ENCODE data around the gene TRAPPC8.

Gene TRAPPC8

GRCh38 chr18:31941010-31941809 lies 1.7 kb downstream of the TRAPPC8 start:
- TF ChIP-seq TAF1 (IDR thresholded peaks at IDR 0.05; ENCODE audit: borderline replicate concordance, insufficient read depth, low read length) (no peak), FOXP2 (optimal IDR thresholded peaks at IDR 0.05; ENCODE audit: borderline replicate concordance, extremely low read depth, extremely low read length, insufficient read depth) (no peak), POLR2AphosphoS5 (IDR thresholded peaks at IDR 0.05; ENCODE audit: low read depth, low read length) (no peak), REST (IDR thresholded peaks at IDR 0.05; ENCODE audit: insufficient read depth in 1 of 2, low read depth in 2 of 2, low read length in 2 of 2) (no peak), SIN3A (IDR thresholded peaks at IDR 0.05; ENCODE audit: borderline replicate concordance, insufficient read depth, low read length) (no peak)

DNA sequence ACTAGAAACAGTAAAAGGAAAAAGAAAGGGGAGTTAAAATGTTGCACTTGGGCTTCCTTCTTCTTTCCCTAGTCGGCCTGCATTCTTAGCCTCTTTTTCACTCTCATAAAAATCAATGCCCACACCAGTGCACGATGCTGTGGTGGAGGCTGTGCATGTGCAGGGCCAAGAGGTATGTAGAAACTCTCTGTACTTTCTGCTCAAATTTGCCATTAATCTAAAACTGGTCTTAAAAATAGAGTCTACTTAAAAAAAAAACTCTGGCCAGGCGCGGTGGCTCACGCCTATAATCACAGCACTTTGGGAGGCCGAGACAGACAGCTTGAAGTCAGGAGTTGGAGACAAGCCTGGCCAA lies 11.1 kb downstream of the TRAPPC8 start:
- no peak for TF ChIP-seq TAF1 (IDR thresholded peaks at IDR 0.05; ENCODE audit: borderline replicate concordance, insufficient read depth, low read length)
- no peak for TF ChIP-seq SIN3A (IDR thresholded peaks at IDR 0.05; ENCODE audit: borderline replicate concordance, insufficient read depth, low read length)
- TF ChIP-seq POLR2AphosphoS5 (IDR thresholded peaks at IDR 0.05; ENCODE audit: low read depth, low read length): no peak
- no peak for TF ChIP-seq FOXP2 (optimal IDR thresholded peaks at IDR 0.05; ENCODE audit: borderline replicate concordance, extremely low read depth, extremely low read length, insufficient read depth)
- TF ChIP-seq REST (IDR thresholded peaks at IDR 0.05; ENCODE audit: insufficient read depth in 1 of 2, low read depth in 2 of 2, low read length in 2 of 2): no peak

- peak in 1 of 2 experiments; percentile 63; a peak in 1 of 4 replicates for TF ChIP-seq REST (IDR thresholded peaks at IDR 0.05; ENCODE audit: insufficient read depth in 1 of 2, low read depth in 2 of 2, low read length in 2 of 2)
- no peak for TF ChIP-seq TAF1 (IDR thresholded peaks at IDR 0.05; ENCODE audit: borderline replicate concordance, insufficient read depth, low read length)
- peak; percentile 44; the same call in 1 of the 2 replicates for TF ChIP-seq POLR2AphosphoS5 (IDR thresholded peaks at IDR 0.05; ENCODE audit: low read depth, low read length)
Observed at GRCh38 chr18:31931163-31931885, 11.6 kb downstream of the TRAPPC8 start.

DNA sequence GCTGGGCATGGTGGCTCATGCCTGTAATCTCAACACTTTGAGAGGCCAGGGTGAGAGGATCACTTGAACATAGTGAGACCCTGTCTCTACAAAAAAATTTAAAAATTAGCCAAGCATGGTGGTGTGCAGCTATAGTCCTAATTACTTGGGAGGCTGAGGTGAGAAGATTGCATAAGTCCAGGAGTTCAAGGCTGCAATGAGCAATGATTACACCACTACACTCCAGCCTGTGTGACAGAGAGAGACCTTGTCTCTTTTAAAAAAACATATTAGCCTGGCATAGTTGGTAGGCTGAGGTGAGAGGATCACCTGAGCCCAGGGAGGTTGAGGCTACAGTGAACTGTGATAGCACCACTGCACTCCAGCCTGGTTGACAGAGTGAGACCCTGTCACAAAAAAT lies 13.7 kb downstream of the TRAPPC8 start:
- TF ChIP-seq POLR2AphosphoS5 (IDR thresholded peaks at IDR 0.05; ENCODE audit: low read depth, low read length) (no peak), FOXP2 (optimal IDR thresholded peaks at IDR 0.05; ENCODE audit: borderline replicate concordance, extremely low read depth, extremely low read length, insufficient read depth) (no peak), TAF1 (IDR thresholded peaks at IDR 0.05; ENCODE audit: borderline replicate concordance, insufficient read depth, low read length) (no peak), REST (IDR thresholded peaks at IDR 0.05; ENCODE audit: insufficient read depth in 1 of 2, low read depth in 2 of 2, low read length in 2 of 2) (no peak)
